HG02884 (cell line): ENCODE results near the gene HOOK2.

Experiments
- ATAC-seq: cut with Tn5 transposase; IDR thresholded peaks from one replicate; pipeline ENCODE4 v1.9.1; 2021; ENCODE audit warnings: mild to moderate bottlenecking, moderate library complexity; ENCODE audit not compliant: unreplicated experiment

Gene HOOK2

DNA sequence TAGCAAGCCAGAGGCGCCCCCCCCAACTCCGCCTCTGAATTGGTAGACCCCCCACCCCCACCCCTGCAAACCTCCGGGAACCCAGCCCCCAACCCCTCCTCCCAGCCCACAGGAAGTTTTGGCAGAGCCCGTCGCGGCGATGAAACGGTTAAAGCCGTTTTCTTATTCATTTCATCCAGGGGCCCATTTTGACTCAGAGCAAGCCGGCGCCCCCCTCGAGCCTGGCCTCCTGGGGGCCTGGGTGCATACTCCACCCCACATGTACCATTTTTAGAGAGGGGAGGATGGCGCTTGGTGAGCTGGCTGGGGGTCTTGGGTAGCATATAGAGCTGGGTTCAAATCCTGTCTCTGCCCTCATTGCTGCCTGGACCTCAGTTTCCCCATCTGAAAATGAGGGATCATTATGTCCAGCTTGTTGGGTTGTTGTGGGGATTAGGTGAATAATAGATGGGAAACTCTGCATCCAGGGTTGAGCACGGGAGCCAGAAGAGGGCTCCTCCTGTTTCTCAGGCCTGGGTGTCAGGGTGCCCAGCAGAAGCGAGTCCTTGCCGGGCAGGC is 8.0 kb upstream of the HOOK2 start:
- ATAC-seq: no peak

DNA sequence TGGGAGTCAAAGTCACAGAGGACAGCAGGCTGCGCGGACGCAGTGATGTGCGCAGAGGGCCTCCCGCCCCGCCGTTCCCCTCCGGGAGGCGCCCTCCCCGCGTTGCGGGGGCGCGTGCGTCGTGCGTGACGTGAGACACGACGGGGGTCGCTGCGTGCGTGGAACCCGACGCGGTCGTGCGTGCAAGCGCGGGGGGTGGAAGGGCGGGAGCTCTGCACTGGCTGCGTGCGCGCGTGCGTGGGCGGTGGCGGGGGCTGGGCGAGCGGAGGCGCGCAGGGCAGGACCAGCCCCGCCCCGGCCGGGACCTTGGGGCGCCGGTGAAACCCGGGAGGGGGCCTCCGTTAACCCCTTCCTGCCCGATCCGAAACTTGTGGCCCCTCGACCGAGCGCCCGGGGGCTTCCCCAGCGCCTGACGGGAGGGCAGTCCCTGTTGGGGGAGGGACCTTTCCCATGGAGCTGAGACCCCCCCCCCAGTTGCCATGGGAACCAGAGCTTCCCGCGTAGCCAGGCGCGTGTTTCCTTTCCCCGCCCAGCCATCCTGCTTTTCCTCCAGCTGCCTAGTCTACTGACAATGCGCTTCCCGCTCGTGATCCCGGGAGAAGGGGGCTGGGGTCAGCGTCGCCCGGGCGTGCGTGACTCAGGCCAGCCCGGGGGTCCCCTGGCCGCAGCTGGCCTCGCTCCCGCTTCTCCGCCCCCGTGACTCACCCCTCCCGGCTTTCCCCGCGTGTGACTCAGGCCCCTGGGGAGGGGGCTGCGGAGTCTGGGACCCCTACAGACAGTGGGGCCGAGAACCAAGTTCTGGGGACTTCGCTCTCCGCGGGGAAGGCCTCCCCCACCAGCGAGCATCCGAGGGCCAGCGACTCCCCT is 7.3 kb upstream of the HOOK2 start:
- ATAC-seq: peak; percentile 30

DNA sequence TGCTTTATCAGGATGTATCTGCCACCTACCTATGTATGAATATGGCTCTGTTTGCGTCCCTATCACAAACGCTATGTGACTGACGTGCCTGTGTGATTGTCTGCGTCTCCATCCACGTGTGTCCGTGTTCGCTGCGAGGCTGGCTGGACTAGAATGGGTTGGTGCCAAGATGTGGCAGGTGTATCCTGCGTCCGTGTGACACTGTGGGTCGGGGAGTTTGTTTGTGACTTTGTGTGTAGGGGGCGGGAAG is 6.7 kb upstream of the HOOK2 start:
- no peak for ATAC-seq

DNA sequence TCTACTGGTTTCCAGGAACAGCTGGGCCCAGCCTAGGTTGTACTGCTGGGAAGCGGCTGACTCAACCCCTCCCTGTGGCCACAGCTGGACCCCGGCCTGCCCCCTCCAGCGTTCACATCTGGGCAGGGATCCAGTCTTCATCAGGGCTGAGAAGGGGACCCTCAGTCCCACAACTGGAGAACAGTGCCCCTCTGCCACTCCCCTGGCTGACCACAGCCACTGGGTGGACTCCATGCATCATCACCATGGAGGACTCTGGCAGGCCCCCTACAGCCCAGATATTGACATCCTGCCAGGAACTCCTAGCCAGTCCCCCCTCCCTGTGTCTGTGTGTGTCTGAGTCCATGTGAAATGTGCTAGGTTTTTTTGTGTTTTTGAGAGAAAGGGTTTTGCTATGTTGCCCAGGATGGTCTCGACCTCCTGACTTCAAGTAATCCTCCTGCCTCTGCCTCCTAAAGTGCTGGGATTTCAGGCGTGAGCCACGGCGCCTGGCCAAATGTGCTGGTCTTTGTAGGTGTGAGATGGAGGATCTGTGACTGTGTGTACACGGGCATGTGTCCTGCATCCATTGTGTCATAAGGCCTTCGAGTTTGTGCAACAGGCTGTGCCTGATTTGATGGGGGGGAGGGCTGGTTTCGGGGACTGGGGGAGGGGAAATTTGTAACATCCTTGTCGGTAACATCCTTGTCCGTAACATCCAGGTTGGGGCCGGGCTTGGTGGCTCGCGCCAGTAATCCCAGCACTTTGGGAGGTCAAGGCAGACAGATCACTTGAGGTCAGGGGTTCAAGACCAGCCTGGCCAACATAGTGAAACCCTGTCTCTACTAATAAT is 4.0 kb upstream of the HOOK2 start:
- no peak for ATAC-seq

DNA sequence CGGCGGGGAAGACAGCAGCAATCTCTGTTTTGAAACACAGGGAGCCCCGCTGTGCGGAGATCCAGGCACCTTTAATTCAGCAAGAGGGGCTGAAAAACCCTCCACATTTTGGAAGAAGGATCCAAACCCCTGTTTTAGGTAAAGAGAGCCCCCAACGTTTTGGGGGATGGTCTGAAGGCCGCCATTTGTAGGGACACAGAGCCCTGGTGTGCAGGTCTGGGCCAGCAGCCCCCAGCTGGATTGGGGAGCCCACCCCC is 3.5 kb upstream of the HOOK2 start:
- no peak for ATAC-seq

DNA sequence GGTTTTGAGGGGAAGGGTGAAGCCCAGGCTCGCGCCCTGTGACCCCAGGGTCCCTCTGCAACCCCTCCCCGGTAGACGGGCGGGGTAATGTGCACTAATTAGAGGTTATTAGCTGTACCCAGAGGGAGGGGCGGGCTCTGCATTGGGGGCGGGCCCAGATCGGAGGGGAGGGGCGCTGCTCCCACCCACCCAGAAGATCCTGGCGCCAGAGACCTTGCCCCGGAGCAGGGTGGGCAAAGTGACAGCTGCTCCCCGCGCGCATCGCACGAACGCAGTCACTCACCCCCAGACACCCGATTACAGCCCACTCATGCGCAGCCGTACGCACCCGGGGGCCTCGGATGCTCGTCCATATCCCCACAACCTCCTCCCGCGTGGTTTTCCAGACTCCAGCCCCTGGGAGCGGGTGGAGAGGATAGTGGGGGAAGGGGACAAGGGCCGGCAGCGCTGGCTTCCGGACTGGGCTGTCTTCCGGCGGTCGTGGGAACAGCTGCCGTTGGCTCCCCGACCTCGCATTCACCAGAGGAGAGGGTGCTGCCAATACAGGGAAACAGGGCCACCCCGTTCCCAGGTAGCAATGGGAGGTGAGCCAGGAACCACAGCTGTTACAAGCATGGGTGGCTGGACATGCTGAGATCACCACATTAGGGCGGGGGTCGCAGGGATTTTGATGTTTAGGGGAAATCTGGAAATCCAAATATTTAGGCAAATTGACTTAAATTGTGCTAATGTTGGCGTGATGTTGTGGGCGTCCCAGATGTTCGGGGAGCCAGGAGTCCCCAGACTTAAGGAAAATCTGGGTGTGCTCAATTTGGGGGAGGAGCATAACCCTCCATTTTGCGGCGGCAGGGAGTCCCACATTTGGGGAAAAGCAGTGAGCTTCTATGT is 2.9 kb upstream of the HOOK2 start:
- ATAC-seq: no peak

DNA sequence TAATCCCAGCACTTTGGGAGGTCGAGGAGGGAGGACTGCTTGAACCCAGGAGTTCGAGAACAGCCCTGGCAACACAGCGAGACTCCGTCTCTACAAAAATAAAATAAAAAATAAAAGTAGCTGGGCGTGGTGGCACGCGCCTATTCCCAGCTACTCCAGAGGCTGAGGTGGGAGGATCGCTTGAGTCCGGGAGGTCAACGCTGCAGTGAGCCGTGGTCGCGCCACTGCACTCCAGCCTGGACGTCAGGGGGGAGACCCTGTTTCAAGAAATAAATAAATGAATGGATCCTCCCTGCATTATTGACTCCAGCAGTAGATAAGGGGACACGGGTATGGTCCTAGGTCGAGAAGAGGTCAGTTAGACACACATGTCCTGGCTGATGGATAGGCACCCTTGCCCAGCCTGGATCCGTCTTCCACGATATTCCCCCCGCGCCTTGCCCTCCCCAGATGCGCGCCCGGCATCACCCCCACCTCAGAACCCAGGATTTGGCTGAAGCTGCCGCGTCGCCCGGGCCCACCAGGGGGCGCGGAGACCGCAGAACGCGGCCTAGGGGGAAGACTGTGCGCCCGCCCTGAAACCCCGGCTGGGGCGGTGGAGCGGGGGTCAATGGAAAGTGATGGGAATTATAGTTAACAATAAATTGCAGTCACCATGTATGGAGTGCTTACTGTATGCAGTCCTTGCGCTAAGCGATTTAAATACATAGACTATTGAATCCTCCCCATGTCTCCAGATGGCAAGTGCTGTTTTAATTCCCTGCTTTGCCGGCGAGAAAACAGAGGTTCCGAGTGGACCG is 2.1 kb upstream of the HOOK2 start:
- ATAC-seq: no peak

DNA sequence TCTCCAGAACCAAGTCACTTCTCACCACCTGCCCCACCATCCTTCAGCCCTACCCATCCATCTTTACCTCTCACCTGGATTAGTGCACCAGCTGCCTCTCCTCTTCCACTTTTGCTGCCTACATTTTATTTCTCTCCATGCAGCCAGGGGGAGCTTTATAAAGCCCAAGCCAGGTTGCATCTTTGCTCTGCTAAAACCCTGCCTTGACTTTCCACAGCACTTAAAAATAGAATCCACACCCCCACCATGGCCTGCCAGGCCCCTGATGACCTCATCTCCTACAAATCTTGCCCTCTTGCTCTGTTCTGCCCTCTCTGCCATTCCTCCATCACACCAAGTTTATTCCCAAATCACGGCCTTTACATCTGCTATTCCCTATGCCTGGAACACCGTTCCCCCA is 1.8 kb downstream of the HOOK2 start:
- no peak for ATAC-seq

DNA sequence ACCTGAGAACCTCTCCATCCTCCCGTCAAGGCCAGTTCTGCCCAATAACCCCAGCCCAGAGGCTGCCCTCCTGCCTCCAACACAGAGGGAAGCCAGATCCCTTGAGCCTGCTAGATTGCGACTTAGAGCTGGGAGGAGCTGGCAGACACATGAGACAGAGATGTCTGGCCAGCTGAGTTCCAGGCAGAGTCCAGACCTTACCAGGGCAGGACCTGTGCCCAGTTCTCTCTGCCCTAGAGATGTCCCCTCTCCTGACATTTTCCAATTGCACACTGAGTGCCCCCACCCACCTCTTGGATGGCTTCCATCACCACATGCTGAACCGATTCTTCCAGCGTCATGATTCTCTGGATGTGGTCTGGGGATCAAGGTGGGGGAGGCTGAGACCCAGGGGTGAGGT is 3.0 kb downstream of the HOOK2 start:
- no peak for ATAC-seq

DNA sequence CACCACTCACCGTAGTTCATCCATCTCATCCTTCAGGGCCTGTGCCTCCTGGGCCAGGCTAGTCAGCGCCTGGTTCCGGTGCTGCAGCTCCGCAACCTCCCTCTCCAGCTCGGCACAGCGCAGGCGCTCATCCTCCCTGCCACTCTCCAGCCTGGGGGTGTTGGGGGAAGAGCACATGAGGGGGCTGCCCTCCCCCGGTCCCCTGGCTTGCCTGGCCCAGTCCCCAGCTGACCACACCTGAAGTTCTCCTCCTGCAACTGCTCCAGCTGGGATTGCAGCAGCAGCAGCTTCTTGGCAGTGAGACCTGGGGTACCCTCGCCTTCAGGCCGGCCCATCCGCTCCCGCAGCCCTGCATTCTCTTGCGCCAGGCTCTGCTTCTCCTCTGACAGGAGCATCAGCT is 4.4 kb downstream of the HOOK2 start:
- ATAC-seq: no peak

DNA sequence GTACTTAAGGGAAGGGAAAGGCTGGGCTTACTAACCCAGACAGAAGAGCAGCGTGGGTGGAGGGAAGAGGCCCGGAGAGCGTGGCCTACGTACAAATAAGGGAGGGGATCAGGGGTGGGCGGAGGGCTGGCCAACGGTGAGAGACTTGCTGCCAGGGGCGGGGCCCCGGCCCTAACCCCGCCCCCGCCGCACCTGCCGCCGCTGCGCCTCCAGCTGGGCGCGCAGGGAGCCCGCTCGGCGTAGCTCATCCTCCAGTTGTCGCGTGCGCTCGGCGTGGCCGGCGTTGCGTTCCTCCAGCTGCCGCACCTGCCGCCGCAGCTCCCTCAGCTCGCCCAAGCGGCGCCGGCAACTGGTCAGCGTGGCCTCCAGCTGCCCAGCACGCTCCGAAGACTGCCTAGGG is 5.7 kb downstream of the HOOK2 start:
- ATAC-seq: no peak

DNA sequence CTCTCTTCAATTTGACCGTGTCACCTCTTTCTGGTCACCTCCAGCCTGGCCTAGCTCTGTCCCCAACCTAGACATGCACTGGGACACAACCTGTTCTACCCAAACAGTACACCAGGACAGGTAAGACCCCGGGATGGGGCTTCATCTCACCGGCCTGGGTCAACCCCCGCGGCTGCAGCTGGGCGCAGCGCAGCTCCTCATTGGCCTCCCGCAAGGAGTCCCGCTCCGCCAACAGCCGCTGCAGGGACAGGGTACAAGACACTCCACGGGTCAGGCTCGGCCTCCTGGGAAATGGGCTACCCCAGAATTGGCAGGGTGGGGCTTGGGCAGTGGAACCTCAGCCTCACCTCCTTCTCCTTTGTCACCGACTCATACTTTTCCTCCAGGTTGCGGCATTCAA is 7.7 kb downstream of the HOOK2 start:
- no peak for ATAC-seq

DNA sequence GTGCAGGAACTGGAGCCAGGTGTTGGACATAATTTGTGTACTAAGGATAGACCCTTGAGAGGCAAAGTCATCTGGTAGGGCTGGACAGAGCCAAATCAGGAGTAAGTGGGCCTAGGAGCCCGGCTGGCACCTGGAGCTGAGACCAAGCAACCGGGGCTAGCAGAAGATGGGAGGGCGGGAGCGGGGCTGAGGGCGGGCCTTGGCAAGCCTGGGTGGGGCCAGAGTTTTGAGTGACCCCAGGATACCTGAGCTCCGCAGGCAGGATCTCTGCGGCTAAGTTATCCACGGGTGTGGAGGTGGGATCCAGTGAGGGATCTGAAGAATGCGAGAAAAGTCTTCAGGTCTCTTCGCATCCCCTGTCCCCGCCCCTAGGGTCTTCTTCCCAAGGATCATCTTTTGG is 8.2 kb downstream of the HOOK2 start:
- ATAC-seq: no peak

DNA sequence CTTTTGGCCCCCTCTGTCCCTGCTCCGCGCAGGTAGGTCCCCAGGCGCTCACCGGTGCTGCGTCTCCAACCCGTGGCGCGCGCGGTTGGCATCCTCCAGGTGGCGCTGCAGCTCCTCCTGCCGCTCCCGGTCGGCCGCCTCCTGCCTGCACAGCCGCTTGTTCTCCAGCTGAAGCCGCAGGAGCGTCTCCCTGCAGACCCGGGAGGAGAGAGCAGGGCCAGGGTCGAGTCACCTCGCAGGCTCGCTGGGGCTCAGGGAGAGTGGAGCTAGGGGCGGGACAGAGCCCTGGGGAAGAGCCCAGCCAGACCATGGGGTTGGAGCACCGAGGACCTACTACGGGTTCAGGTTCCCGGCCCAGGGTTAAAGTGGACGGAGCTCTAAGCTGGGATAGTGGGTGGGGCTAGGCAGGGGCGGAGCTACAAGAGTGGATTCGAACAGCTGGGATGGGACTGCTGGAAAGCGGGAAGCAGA is 9.3 kb downstream of the HOOK2 start:
- no peak for ATAC-seq

DNA sequence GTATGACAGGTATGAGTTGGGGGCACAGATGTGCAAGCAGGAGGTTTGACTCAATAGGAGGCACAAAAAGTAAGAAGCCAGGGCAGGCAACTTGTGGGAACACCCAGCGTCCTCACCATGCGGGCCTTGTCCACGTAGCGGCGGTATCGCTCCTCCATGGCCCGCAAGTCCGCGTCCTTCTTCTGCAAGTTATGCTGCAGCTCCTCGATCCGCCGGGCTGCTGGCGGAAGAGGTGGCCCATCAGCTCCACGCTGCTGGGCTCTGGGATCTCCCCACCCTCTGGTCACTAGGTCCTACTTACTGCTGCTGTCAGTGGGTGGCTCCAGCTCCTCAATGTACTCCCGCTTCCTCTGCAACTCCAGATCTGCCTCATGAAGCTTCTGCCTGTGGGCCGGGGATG is 10.7 kb downstream of the HOOK2 start:
- no peak for ATAC-seq

DNA sequence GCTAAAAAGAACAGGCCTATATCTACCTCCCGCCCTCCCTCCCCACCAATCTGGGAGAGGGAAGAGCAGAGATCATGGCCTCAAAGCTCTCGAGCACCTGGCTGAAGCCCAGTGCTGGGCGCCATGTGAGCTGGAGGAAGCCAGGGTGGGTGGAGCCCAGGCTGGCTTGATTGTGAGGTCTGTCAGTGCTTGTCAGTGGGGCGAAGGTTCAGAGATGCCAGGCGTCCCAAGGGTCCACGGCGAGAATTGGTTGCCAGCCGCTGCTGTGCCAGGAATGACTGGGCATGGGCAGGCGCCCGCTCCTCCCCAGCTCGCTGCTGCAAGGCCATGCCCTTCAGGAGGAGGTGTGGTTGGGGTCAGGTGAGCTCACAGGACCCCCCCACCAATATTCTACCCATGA is 12.3 kb downstream of the HOOK2 start:
- no peak for ATAC-seq

DNA sequence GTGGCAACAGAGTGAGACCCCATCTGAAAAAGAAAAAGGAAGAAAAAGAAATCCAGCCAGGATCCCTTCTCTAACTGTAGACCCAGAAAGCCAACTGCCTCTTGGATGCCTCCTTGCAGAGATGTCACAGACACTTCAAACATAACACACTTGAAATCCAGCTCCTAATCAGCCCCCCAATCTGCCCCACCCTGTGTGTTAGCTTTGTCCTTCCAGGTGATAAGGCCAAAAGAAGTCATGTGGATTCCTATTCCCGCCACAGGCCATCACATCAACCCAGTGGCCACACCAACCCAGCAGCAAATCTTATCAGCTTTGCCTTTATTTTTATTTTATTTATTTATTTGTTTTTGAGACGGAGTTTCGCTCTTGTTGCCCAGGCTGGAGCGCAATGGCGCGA is 15.7 kb downstream of the HOOK2 start:
- ATAC-seq: no peak

DNA sequence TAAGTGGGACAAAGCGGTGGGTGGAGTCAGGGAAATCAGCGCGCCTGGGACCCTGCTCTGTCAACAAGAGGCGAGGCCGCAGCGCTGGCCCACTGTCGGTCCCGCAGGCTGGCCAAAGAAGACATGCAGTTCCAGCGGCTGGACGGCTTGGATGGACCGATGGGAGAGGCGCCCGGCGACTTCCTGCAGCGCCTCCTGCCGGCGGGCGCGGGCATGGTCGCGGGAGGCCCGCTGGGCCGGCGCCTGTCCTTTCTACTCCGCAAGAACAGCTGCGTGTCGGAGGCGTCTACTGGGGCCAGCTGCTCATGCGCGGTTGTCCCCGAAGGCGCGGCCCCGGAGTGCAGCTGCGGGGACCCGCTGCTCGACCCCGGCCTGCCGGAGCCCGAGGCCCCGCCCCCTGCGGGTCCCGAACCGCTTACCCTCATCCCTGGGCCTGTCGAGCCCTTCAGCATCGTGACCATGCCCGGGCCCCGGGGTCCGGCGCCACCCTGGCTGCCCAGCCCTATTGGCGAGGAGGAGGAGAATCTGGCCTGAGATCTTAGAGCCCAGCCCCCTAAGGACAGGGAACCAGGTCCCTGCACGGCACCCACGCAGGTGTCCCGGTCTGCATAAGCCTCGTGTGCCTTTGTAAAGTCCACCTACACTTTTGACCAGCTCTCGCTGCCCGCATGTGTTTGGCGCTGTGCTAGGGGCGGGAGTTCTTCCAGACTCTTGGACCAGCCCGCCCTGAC is 17.6 kb downstream of the HOOK2 start:
- ATAC-seq: no peak

DNA sequence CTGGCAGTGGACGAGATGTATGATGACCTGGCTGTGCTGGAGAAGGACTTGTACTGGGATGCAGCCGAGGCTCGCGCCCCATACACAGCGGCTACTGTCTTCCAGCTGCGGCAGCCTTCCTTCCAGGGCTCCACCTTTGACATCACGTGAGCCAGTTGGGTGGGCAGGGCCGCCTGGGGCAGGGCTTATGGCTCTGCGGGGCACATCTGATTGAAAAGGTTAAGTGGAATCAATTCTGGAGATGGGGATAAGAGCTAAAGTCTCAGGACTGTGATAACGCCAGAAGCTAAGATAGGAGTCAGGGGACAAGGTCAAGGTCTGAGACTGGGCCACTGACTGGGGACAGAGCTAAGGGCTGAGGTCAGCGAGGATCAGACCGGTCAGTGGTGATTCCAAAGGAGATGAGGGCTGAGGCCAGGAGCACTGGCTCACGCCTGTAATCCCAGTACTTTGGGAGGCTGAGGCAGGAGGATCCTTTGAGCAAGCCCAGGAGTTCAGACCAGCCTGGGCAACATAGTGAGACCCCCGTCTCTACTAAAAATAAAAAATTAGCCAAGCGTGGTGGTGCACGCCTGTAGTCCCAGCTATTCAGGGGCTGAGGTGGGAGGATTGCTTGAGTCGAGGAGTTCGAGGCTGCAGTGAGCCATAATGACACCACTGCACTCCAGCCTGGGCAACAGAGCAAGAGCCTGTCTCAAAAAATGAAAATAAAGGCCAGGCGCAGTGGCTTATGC is 19.0 kb downstream of the HOOK2 start:
- no peak for ATAC-seq
